GM18505 (cell line): Measurements from ENCODE around the gene STX4.

Experiments used
- ATAC-seq: cut with Tn5 transposase; IDR thresholded peaks from one replicate; pipeline ENCODE4 v1.9.1; 2021; ENCODE audit not compliant: unreplicated experiment
- POLR2A ChIP-seq: IDR thresholded peaks from 4 replicates; pipeline ENCODE4 v1.6.1; 2011; ENCODE audit warnings: borderline replicate concordance; ENCODE audit not compliant: insufficient read depth, insufficient read length; ENCODE audit errors: extremely low read depth

Gene STX4

GRCh38 chr16:30992931-30993816 lies 40.2 kb upstream of the STX4 start:
- no peak for ATAC-seq
- TF ChIP-seq POLR2A: no peak

- ATAC-seq: no peak
- TF ChIP-seq POLR2A: peak; percentile 15
Measured at GRCh38 chr16:30995927-30996323, 37.4 kb upstream of the STX4 start.

DNA sequence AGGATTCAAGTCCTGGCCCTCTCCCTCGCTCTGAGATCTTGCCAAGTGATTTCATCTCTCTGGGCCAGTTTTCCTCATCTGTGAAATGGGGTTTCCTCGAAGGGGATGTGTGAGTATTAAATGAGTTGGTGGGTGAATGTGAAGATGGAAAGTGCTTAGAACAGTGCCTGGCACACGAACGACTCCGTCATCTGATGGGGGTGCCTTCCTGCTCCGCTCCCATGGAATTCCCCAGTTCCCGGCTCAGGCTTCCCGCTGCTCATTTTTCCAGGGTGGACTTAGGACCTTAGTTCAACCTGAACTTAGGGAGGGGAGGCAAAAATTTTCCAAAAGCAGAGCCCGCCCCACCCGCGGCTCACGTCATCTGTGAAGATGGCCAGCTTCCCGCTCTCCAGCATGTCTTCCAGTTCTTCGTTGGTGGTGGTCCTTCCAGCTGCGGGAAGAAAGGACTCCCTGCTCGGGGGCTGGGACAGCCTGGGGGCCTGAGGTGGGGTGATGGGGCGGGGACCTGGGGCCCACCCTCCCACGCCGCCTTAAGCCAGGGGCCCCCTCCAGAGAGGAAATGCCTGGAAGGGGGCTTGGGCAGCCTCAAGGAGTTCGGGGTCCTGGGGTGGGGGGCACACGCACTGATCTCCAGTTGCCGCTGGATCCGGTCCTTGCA lies 36.9 kb upstream of the STX4 start:
- no peak for ATAC-seq
- peak; percentile 44 for TF ChIP-seq POLR2A

GRCh38 chr16:30996985-30997724 lies 36.2 kb upstream of the STX4 start:
- peak; percentile 89 for TF ChIP-seq POLR2A
- peak; percentile 74 for ATAC-seq

- no peak for ATAC-seq
- TF ChIP-seq POLR2A: no peak
Measured at GRCh38 chr16:30997725-30998711, 35.3 kb upstream of the STX4 start.

DNA sequence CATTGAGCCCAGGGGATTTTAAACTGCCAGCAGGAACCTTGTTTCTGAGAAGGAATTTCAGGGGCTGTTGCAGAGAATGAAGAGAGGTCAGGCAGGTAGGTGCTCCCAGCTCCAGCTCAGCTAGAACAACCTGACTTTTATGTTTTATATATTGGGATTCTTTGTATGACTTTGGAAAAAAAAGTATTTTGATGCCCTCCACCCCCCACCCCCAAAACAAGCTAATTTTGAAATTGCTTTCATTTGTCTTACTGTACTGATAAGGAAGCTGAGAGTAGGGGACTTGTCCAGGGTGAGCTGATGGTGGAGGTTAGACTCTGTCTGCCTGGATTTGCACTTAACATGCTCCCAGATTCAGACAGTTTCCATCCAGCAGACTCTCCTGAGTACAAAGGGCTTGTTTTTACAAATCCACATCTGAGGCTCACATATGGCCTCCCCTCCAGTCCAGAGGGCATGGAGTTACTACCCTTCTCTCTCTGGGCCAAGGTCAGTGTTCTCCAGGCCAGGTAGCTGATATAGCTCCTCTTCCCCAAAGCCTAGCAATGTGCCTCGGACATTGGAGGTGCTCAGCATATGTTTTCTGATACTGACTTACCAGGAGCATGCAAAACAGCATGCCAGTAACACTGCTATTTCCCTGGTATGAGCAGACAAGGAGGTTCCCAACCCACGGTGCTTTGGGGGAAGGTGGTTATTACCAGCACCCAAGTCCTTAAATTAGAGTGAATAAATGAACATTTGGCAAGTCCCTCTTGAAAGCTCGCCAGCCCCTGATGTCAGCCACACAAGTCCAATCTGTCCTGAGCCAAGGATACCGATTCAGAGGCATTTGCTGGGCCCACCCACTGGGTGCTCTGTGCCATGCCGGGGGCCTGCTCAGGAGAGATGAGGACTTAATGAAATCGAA lies 34.3 kb upstream of the STX4 start:
- no peak for TF ChIP-seq POLR2A

GRCh38 chr16:31000671-31001382 lies 32.5 kb upstream of the STX4 start:
- TF ChIP-seq POLR2A: no peak
- ATAC-seq: no peak

More for the DNA sequence above, 34.3 kb upstream of the STX4 start:
- ATAC-seq: no peak

- ATAC-seq: no peak
- no peak for TF ChIP-seq POLR2A
Measured at GRCh38 chr16:31001507-31002249, 31.7 kb upstream of the STX4 start.

DNA sequence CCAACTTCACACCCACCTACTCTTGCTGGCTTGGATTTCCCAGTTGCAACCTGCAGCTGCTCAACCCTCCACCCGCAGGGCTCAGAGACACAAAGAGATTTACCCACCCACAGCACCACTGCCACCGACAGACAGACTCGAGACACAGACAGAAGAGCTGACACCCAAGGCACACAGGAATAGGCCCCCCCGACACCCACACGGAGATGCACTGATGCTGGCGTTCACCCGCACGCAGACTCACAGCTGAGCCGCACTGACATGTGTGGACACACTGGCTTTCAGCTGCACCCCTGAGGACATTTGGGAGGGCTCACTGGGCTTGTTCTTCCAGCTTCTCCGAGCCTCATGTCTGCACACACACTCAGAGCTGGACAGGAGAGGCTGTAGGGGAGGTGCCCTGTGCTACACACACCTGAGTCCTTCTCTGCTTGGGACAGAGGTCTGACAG lies 31.1 kb upstream of the STX4 start:
- no peak for ATAC-seq
- TF ChIP-seq POLR2A: no peak

- no peak for ATAC-seq
- TF ChIP-seq POLR2A: no peak
Measured at GRCh38 chr16:31002862-31003341, 30.5 kb upstream of the STX4 start.
